SK-N-MC (cell line): ENCODE data around the gene EIF1AD.

Experiments used
- DNase-seq: peaks from one replicate; pipeline ENCODE4 v3.0.0-alpha.2; 2011; ENCODE audit warnings: low read depth, low spot score
- H3K27ac ChIP-seq: fragments of 200-600 bp; sonication (generic); 2 replicates; pipeline ENCODE4 v1.5.1; 2016; ENCODE audit warnings: mixed run types
- H3K36me3 ChIP-seq: fragments of 200-600 bp; sonication (generic); 2 replicates; pipeline ENCODE4 v1.6.1; 2017; ENCODE audit warnings: antibody characterized with exemption, low read length, mixed read lengths; ENCODE audit not compliant: insufficient read depth
- H3K4me3 ChIP-seq: fragments of 200-600 bp; sonication (generic); 2 replicates; pipeline ENCODE4 v1.5.1; 2016
- H3K9ac ChIP-seq: fragments of 200-600 bp; sonication (generic); 2 replicates; pipeline ENCODE4 v1.8.0; 2017; ENCODE audit warnings: mixed run types, mixed read lengths; ENCODE audit not compliant: insufficient read length
- H3K9me3 ChIP-seq: fragments of 200-600 bp; sonication (generic); 2 replicates; pipeline ENCODE4 v1.6.1; 2017; ENCODE audit warnings: low read depth, mild to moderate bottlenecking, antibody characterized with exemption, low read length, moderate library complexity, mixed read lengths
- EZH2 ChIP-seq: fragments of 200-600 bp; sonication (generic); IDR thresholded peaks from one replicate; pipeline ENCODE4 v1.6.1; 2017; ENCODE audit warnings: antibody characterized with exemption
- FOXP2 ChIP-seq: optimal IDR thresholded peaks from 2 replicates; pipeline ENCODE3; 2011; ENCODE audit warnings: mild to moderate bottlenecking, moderate library complexity; ENCODE audit not compliant: insufficient read depth; ENCODE audit errors: extremely low read length, control extremely low read depth
- POLR2AphosphoS5 ChIP-seq: IDR thresholded peaks from 2 replicates; pipeline ENCODE4 v1.6.1; 2012; ENCODE audit warnings: mild to moderate bottlenecking, low read depth, low read length, borderline replicate concordance

EIF1AD gene

GRCh38 chr11:65979261-65979759 is 22.6 kb downstream of the EIF1AD start:
- no peak for DNase-seq
- Histone ChIP-seq H3K4me3 (no peak overlapping the region), H3K27ac (no peak overlapping the region), H3K9ac (no peak overlapping the region), H3K9me3 (no peaks in the 10 kb centered on the region), H3K36me3 (peaks cover 11% of the 10 kb centered on the region; the same call in 1 of the 2 replicates)
- no peak for TF ChIP-seq EZH2
- TF ChIP-seq POLR2AphosphoS5, result no peak
- no peak for TF ChIP-seq FOXP2

GRCh38 chr11:65978391-65979238 is 23.3 kb downstream of the EIF1AD start:
- no peak for DNase-seq
- Histone ChIP-seq H3K27ac (no peak overlapping the region), H3K4me3 (no peak overlapping the region), H3K9ac (no peak overlapping the region), H3K36me3 (peaks cover 14% of the 10 kb centered on the region; the same call in 1 of the 2 replicates), H3K9me3 (no peaks in the 10 kb centered on the region)
- TF ChIP-seq POLR2AphosphoS5, result no peak
- no peak for TF ChIP-seq FOXP2
- TF ChIP-seq EZH2, result no peak

- TF ChIP-seq EZH2 (no peak), FOXP2 (no peak), POLR2AphosphoS5 (no peak)
- no peak for DNase-seq
- no peak overlapping the region for H3K9ac ChIP-seq
- peaks cover 19% of the 10 kb centered on the region; the same call in 1 of the 2 replicates for H3K36me3 ChIP-seq
- H3K9me3 ChIP-seq, result no peaks in the 10 kb centered on the region
- no peak overlapping the region for H3K4me3 ChIP-seq
- H3K27ac ChIP-seq, result no peak overlapping the region
Observed at GRCh38 chr11:65977621-65978390, 24.2 kb downstream of the EIF1AD start.

- TF ChIP-seq POLR2AphosphoS5 (no peak), FOXP2 (no peak), EZH2 (no peak)
- peaks cover 19% of the 10 kb centered on the region; the same call in 1 of the 2 replicates for H3K36me3 ChIP-seq
- H3K9ac ChIP-seq, result no peak overlapping the region
- no peak for DNase-seq
- no peak overlapping the region for H3K4me3 ChIP-seq
- H3K27ac ChIP-seq, result no peak overlapping the region
- H3K9me3 ChIP-seq, result no peaks in the 10 kb centered on the region
Observed at GRCh38 chr11:65976216-65977176, 25.5 kb downstream of the EIF1AD start.

- Histone ChIP-seq H3K27ac (no peak overlapping the region), H3K9me3 (no peaks in the 10 kb centered on the region), H3K4me3 (no peak overlapping the region), H3K9ac (no peak overlapping the region), H3K36me3 (peaks cover 19% of the 10 kb centered on the region; the same call in 1 of the 2 replicates)
- no peak for DNase-seq
- TF ChIP-seq POLR2AphosphoS5 (no peak), EZH2 (no peak), FOXP2 (no peak)
Observed at GRCh38 chr11:65975771-65976170, 26.2 kb downstream of the EIF1AD start.

GRCh38 chr11:65973439-65974110 is 28.4 kb downstream of the EIF1AD start:
- H3K4me3 ChIP-seq, result no peak overlapping the region
- H3K27ac ChIP-seq, result no peak overlapping the region
- no peak overlapping the region for H3K9ac ChIP-seq
- no peak for TF ChIP-seq FOXP2
- no peak for TF ChIP-seq EZH2
- TF ChIP-seq POLR2AphosphoS5, result no peak
- H3K36me3 ChIP-seq, result peaks cover 24% of the 10 kb centered on the region; the same call in 1 of the 2 replicates
- no peak for DNase-seq
- no peaks in the 10 kb centered on the region for H3K9me3 ChIP-seq

- H3K36me3 ChIP-seq, result peaks cover 27% of the 10 kb centered on the region; the same call in 1 of the 2 replicates
- DNase-seq, result no peak
- no peak overlapping the region for H3K9ac ChIP-seq
- H3K27ac ChIP-seq, result no peak overlapping the region
- TF ChIP-seq POLR2AphosphoS5, result no peak
- TF ChIP-seq FOXP2, result no peak
- TF ChIP-seq EZH2, result no peak
- H3K4me3 ChIP-seq, result no peak overlapping the region
- H3K9me3 ChIP-seq, result no peaks in the 10 kb centered on the region
Observed at GRCh38 chr11:65972116-65972515, 29.8 kb downstream of the EIF1AD start.
